Stimulated activated CD8-positive, alpha-beta memory T cell treated with anti-CD3 and anti-CD28 coated beads, Interleukin-15, amount 100 ng/mL, for 48 hours (primary cell): ENCODE data around the gene PARN.
"Not testable (repeated sequence)": the region's sequence is repeated elsewhere in the genome, so short reads cannot be mapped to it uniquely, and the experiment has no call there.

Experiments
- DNase-seq, 2 donors: peaks; one replicate each; pipeline ENCODE4 v3.0.0-alpha.2; 2020; ENCODE audit warnings: low read depth in 2 of 2

The PARN gene

GRCh38 chr16:14632693-14633569 lies 2.9 kb upstream of the PARN start, which contains the start of gene BFAR:
BFAR (plus strand) TSS chr16:14632951; CDS start chr16:14644347, 11,396 bp downstream.
- peak; percentile 99 for DNase-seq

DNA sequence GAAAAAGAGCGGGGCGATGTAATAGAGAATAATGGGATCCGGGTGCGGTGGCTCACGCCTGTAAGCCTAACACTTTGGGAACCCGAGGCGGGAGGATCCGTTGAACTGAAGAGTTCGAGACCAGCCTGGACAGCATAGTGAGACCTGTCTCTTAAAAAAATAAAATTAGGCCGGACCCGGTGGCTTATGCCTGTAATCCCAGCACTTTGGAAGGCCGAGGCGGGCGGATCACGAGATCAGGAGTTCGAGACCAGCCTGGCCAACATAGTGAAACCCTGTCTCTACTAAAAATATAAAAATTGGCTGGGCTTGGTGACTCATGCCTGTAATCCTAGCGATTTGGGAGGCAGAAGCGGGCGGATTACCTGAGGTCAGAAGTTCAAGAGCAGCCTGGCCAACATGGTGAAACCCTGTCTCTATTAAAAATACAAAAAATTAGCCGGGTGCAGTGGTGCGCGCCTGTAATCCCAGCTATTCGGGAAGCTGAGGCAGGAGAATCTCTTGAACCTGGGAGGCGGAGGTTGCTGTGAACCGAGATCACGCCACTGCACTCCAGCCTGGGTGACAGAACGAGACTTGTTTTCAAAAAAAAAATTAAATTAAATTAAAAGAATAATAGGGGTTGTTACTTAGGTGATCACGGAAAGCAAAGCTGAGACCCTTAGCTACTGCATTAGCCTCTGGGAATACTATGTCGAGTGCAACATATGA lies 715 bp upstream of the PARN start:
- DNase-seq, result not testable (repeated sequence)

DNA sequence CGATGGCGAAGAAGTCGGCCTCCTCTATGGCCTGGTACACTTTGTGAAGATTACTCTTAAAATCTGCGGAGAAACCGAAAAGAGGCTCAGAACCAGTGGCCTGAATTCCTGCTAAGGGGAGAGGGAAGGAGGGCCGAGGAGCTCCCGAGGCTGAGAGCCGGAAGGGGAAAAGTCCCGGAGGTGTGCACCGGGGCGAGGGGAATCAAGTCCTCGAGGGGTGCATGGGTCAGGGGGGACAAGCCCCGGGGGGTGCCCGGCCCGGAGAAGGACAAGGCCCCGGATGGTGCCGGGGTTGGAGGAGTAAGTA lies 495 bp downstream of the PARN start:
- no peak for DNase-seq

DNA sequence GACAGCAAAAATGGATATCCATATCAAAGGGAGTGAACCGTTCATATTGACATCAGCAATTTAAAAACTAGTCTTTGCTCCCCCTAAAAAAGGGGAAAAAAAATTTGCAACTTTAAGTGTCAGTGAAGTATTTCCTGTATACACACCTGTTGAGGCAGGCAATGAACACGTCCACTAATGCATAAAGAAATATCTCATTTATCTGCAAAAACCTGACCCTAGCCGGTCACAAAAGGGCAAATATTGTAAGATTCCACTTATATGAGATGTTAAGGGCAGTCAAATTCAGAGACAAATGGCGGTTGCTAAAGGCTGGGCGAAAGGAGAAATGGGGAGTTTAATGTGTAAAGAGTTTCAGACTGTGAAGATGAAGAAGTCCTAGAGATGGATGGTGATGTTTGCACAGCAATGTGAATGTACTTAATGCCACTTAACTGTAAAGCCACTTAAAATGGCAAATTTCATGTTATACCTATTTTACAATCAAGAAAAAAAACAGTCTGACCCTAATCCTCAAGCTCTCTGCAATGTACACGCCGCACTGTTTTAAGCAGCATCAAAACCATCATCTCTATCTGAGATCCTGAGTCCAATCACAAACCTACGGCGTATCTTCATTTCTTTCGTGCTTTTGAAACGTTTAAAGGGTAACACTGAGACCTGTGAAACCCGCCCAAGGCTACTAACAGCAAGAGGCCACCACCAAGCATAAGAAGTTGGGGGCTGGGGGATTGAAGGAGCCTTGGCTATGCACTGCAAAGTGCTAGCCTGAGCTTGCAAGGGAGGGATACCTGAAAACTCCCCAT lies 1.1 kb downstream of the PARN start:
- DNase-seq, result no peak

- DNase-seq, result no peak
Observed at GRCh38 chr16:14627078-14627477, 3.0 kb downstream of the PARN start.

GRCh38 chr16:14618566-14618965 lies 11.5 kb downstream of the PARN start:
- no peak for DNase-seq

GRCh38 chr16:14616280-14616679 lies 13.8 kb downstream of the PARN start:
- DNase-seq, result no peak

- no peak for DNase-seq
Observed at GRCh38 chr16:14613991-14614390, 16.1 kb downstream of the PARN start.

DNA sequence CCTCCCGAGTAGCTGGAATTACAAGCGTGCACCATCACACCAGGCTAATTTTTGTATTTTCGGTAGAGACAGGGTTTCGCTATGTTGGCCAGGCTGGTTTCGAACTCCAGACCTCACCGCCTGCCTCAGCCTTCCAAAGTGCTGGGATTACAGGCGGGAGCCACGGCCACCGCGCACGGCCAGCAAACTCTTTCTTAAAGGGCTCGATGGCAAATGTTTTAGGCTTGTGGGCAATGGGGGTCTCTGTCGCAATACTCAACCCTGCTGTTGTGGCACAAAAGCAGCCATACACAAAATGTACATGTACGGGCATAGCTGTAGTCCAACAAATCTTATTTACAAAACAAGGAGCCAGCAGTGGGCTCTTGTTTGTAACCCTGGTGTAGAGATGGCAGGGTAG lies 18.4 kb downstream of the PARN start:
- DNase-seq, result no peak

DNA sequence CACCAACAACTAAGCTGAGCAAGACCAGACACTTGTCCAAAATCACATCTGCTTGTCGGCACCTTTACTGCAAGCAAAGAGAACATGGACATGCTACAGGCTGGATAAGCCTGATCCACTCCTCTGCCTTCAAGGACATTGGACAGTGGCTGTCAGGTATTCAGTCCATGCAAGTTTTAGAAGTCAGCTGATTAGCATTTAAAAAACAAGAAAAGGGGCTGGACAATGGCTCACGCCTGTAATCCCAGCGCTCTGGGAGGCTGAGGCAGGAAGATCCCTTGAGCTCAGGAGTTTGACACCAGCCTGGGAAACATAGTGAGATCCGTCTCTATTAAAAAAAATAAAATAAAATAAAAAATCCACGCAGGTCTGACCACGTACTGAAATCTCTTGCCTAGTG lies 20.3 kb downstream of the PARN start:
- DNase-seq, result no peak

GRCh38 chr16:14608604-14609003 lies 21.5 kb downstream of the PARN start:
- DNase-seq, result no peak

GRCh38 chr16:14608111-14608566 lies 21.9 kb downstream of the PARN start:
- DNase-seq, result no peak

- DNase-seq, result no peak
Observed at GRCh38 chr16:14606102-14606501, 24.0 kb downstream of the PARN start.

GRCh38 chr16:14602443-14602963 lies 27.6 kb downstream of the PARN start:
- no peak for DNase-seq

- no peak for DNase-seq
Observed at GRCh38 chr16:14600164-14600563, 29.9 kb downstream of the PARN start.

- no peak for DNase-seq
Observed at GRCh38 chr16:14586637-14587305, 43.3 kb downstream of the PARN start.

DNA sequence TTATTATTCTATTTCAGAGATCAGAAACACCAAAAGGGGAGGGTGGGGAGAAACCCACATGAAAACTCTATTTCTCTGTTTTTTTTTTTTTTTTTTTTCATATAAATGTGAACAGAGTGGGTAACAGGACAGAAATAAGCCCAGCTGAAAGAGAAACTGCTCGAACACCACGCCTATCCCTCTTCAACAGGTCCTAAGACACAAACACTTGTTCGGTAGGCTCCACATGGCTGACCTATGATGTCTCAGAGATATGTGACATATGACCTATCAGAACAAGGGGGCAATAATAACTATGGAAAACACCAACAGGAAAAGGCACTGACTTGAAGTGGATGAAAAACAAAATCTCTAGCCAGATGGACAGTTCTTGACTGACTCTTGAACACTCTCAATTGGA lies 44.8 kb downstream of the PARN start:
- no peak for DNase-seq

GRCh38 chr16:14580926-14581325 lies 49.1 kb downstream of the PARN start:
- not testable (repeated sequence) for DNase-seq

GRCh38 chr16:14579266-14579665 lies 50.8 kb downstream of the PARN start:
- DNase-seq, result no peak

- DNase-seq, result no peak
Observed at GRCh38 chr16:14576532-14576931, 53.5 kb downstream of the PARN start.

GRCh38 chr16:14576069-14576468 lies 54.0 kb downstream of the PARN start:
- no peak for DNase-seq
